Upper lobe of left lung (tissue), 6 donors: Measurements from ENCODE around the gene ZNF444. TPM values are rescaled to one million over a fixed set of nuclear protein-coding genes. Genes with fewer than 3 reads are reported as not detected.
"Not testable (repeated sequence)": the region's sequence is repeated elsewhere in the genome, so short reads cannot be mapped to it uniquely, and the experiment has no call there.

Experiments
- ATAC-seq, 2 donors: fragments of 200-7000 bp; cut with Tn5 transposase; one replicate each; pipeline ENCODE4 v1.9.1; 2022; ENCODE audit warnings: mild to moderate bottlenecking in 2 of 2, moderate library complexity in 2 of 2; ENCODE audit not compliant: low FRiP score in 2 of 2
- DNase-seq, 2 donors: peaks; one replicate each; pipeline ENCODE4 v3.0.0-alpha.2; 2019 to 2020
- H3K27ac ChIP-seq, 4 donors: fragments of 200-600 bp; sonication (generic); one replicate each; pipeline ENCODE4 v1.5.1; 2016 to 2019
- H3K27me3 ChIP-seq, 4 donors: fragments of 200-600 bp; sonication (generic); one replicate each; pipeline ENCODE4 v1.5.1; 2017 to 2019
- H3K36me3 ChIP-seq, 4 donors: fragments of 200-600 bp; sonication (generic); one replicate each; pipeline ENCODE4 v1.5.1; 2016 to 2019
- H3K4me1 ChIP-seq, 4 donors: fragments of 200-600 bp; sonication (generic); one replicate each; pipeline ENCODE4 v1.5.1; 2018 to 2019
- H3K4me3 ChIP-seq, 4 donors: fragments of 200-600 bp; sonication (generic); one replicate each; pipeline ENCODE4 v1.5.1; 2017 to 2019; ENCODE audit warnings: mild to moderate bottlenecking in 2 of 4, moderate library complexity in 1 of 4
- H3K9me3 ChIP-seq, 4 donors: fragments of 200-600 bp; sonication (generic); one replicate each; pipeline ENCODE4 v1.5.1; 2018 to 2019
- CTCF ChIP-seq, 6 experiments: fragments of 450-650 bp in 4 of 6; fragments of 200-600 bp in 2 of 6; sonication (generic) in 2 of 6; IDR thresholded peaks; one replicate each; pipeline ENCODE4 v1.5.1; 2016 to 2019; ENCODE audit warnings: antibody characterized with exemption in 6 of 6
- EP300 ChIP-seq, 4 donors: sonication (generic); formaldehyde crosslinking; IDR thresholded peaks; one replicate each; pipeline ENCODE4 v1.5.1; 2017; ENCODE audit warnings: antibody characterized with exemption in 4 of 4, control low read depth in 2 of 4
- POLR2A ChIP-seq, 4 donors: fragments of 450-650 bp; IDR thresholded peaks; one replicate each; pipeline ENCODE4 v1.5.1; 2016 to 2017; ENCODE audit warnings: antibody characterized with exemption in 4 of 4, mild to moderate bottlenecking in 2 of 4
- POLR2AphosphoS5 ChIP-seq, 2 donors: sonication (generic); formaldehyde crosslinking; IDR thresholded peaks; one replicate each; pipeline ENCODE4 v1.5.1; 2017; ENCODE audit warnings: antibody characterized with exemption in 2 of 2
- WGBS, 2 donors: methylation state at CpG; one replicate each; pipeline ENCODE4 v1.1.5; 2017 to 2018; 5-methylcytosine and 5-hydroxymethylcytosine counted together
- total RNA-seq, 6 donors: library from RNA; depleted of rRNA in 4 of 6; stranded (reverse); fragments of >200 nt in 4 of 6; gene quantifications; one replicate each; pipeline versions ENCODE4 v1.1.0 to v1.2.1, GENCODE V29; 2016 to 2021
- donor health status: DM: no; HTN: no; CAD: no; lungs with moderate emphysema.
- donor health status: DM: no; HTN: yes; CAD: no; lungs with severe emphysema.

Gene ZNF444
- total RNA-seq, 6 donors from 2014 or later, result 29.2 to 131 (median 61.3) TPM

- H3K9me3 ChIP-seq, result no peaks in the 10 kb centered on the region
- peaks cover 0 to 33% (median 22%) of the 10 kb centered on the region in 4 donors for H3K36me3 ChIP-seq
- no peaks in the 10 kb centered on the region for H3K27me3 ChIP-seq
- WGBS, 2 donors, result 88 to 91% methylated on average over 12 of the region's 12 CpGs
- TF ChIP-seq CTCF (IDR thresholded peaks at IDR 0.05), result no peak
- TF ChIP-seq POLR2AphosphoS5 (IDR thresholded peaks at IDR 0.05), result no peak
- TF ChIP-seq POLR2A (IDR thresholded peaks at IDR 0.05), result no peak
- TF ChIP-seq EP300 (IDR thresholded peaks at IDR 0.05), result no peak
- peaks cover 20 to 43% (median 23%) of the 10 kb centered on the region in 4 donors for H3K4me1 ChIP-seq
- ATAC-seq, result no peak
- DNase-seq, result peak in 1 of 2 donors; percentile 73
- no peak overlapping the region for H3K4me3 ChIP-seq
- peak overlapping the region; percentile 19 to 88 (median 66) for H3K27ac ChIP-seq
These were observed 3.7 kb downstream of the ZNF444 start for GRCh38 chr19:56144831-56145230.

GRCh38 chr19:56145698-56146097, 4.6 kb downstream of the ZNF444 start:
- TF ChIP-seq POLR2A (IDR thresholded peaks at IDR 0.05) (no peak), EP300 (IDR thresholded peaks at IDR 0.05) (no peak), CTCF (IDR thresholded peaks at IDR 0.05) (no peak), POLR2AphosphoS5 (IDR thresholded peaks at IDR 0.05) (no peak)
- Histone ChIP-seq H3K27me3 (no peaks in the 10 kb centered on the region), H3K4me3 (no peak overlapping the region), H3K9me3 (no peaks in the 10 kb centered on the region), H3K36me3 (peaks cover 0 to 33% (median 22%) of the 10 kb centered on the region in 4 donors), H3K27ac (no peak overlapping the region), H3K4me1 (peaks cover 15 to 37% (median 17%) of the 10 kb centered on the region in 4 donors)
- WGBS, 2 donors, result 88% methylated on average over 10 of the region's 10 CpGs
- DNase-seq (no peak), ATAC-seq (no peak)

- no peak for ATAC-seq
- peaks cover 10 to 37% (median 16%) of the 10 kb centered on the region in 4 donors for H3K4me1 ChIP-seq
These were observed 5.8 kb downstream of the ZNF444 start for GRCh38 chr19:56146904-56147303.

GRCh38 chr19:56147307-56147706, 6.2 kb downstream of the ZNF444 start:
- H3K4me3 ChIP-seq, result no peak overlapping the region
- no peak overlapping the region for H3K27ac ChIP-seq
- 93 to 96% methylated on average over 21 to 22 of the region's 22 CpGs for WGBS, 2 donors
- ATAC-seq (no peak), DNase-seq (no peak)
- H3K36me3 ChIP-seq, result peaks cover 0 to 33% (median 22%) of the 10 kb centered on the region in 4 donors
- H3K9me3 ChIP-seq, result no peaks in the 10 kb centered on the region
- no peak for TF ChIP-seq CTCF (IDR thresholded peaks at IDR 0.05)
- TF ChIP-seq POLR2AphosphoS5 (IDR thresholded peaks at IDR 0.05), result no peak
- TF ChIP-seq POLR2A (IDR thresholded peaks at IDR 0.05), result no peak
- no peak for TF ChIP-seq EP300 (IDR thresholded peaks at IDR 0.05)
- no peaks in the 10 kb centered on the region for H3K27me3 ChIP-seq
- H3K4me1 ChIP-seq, result peaks cover 9 to 37% (median 14%) of the 10 kb centered on the region in 4 donors

More at GRCh38 chr19:56146904-56147303, 5.8 kb downstream of the ZNF444 start:
- H3K4me3 ChIP-seq, result no peak overlapping the region
- WGBS, 2 donors, result 96% methylated on average over 10 to 18 of the region's 31 CpGs
- no peak for TF ChIP-seq POLR2A (IDR thresholded peaks at IDR 0.05)
- no peak for TF ChIP-seq CTCF (IDR thresholded peaks at IDR 0.05)
- TF ChIP-seq POLR2AphosphoS5 (IDR thresholded peaks at IDR 0.05), result no peak
- H3K27ac ChIP-seq, result no peak overlapping the region
- peak in 1 of 2 donors; percentile 81 for DNase-seq
- H3K9me3 ChIP-seq, result no peaks in the 10 kb centered on the region
- peaks cover 0 to 33% (median 22%) of the 10 kb centered on the region in 4 donors for H3K36me3 ChIP-seq
- no peaks in the 10 kb centered on the region for H3K27me3 ChIP-seq

- no peaks in the 10 kb centered on the region for H3K9me3 ChIP-seq
- no peak overlapping the region for H3K4me3 ChIP-seq
- peaks cover 0 to 33% (median 22%) of the 10 kb centered on the region in 4 donors for H3K36me3 ChIP-seq
- WGBS, 2 donors, result 93 to 94% methylated on average over 15 of the region's 15 CpGs
- no peak for TF ChIP-seq POLR2A (IDR thresholded peaks at IDR 0.05)
- no peak for TF ChIP-seq EP300 (IDR thresholded peaks at IDR 0.05)
- no peak for TF ChIP-seq POLR2AphosphoS5 (IDR thresholded peaks at IDR 0.05)
- TF ChIP-seq CTCF (IDR thresholded peaks at IDR 0.05), result no peak
- DNase-seq (no peak), ATAC-seq (no peak)
- H3K27me3 ChIP-seq, result no peaks in the 10 kb centered on the region
- peaks cover 1 to 32% (median 15%) of the 10 kb centered on the region in 4 donors for H3K4me1 ChIP-seq
- H3K27ac ChIP-seq, result peak overlapping the region in 1 of 4 donors; percentile 11
These were observed 7.0 kb downstream of the ZNF444 start for GRCh38 chr19:56148096-56148495.

- not testable (repeated sequence) for H3K27me3 ChIP-seq, H3K27ac ChIP-seq, H3K9me3 ChIP-seq, ATAC-seq, DNase-seq, H3K4me3 ChIP-seq
- H3K4me1 ChIP-seq, result peaks cover 0 to 21% (median 10%) of the 10 kb centered on the region in 4 donors
- WGBS, 2 donors, result 94 to 97% methylated on average over 12 of the region's 12 CpGs
- H3K36me3 ChIP-seq, result peaks cover 0 to 33% (median 22%) of the 10 kb centered on the region in 4 donors
These were observed 8.0 kb downstream of the ZNF444 start for GRCh38 chr19:56148955-56149655.
